Left ventricle myocardium inferior (tissue), 1 donor: ENCODE measurements around the gene NRP1. TPM values are rescaled to one million over a fixed set of nuclear protein-coding genes. Genes with fewer than 3 reads are reported as not detected.
"Not testable (repeated sequence)": the region's sequence is repeated elsewhere in the genome, so short reads cannot be mapped to it uniquely, and the experiment has no call there.

Experiments
- DNase-seq: peaks from one replicate; pipeline ENCODE4 v3.0.0-alpha.2; 2020
- H3K27ac ChIP-seq: fragments of 200-600 bp; replicated peaks from 2 replicates; pipeline ENCODE4 v1.8.0; 2021
- H3K27me3 ChIP-seq: fragments of 200-600 bp; 2 replicates; pipeline ENCODE4 v1.8.0; 2021; ENCODE audit warnings: low read depth
- H3K36me3 ChIP-seq: fragments of 200-600 bp; 2 replicates; pipeline ENCODE4 v1.8.0; 2021
- H3K4me1 ChIP-seq: fragments of 200-600 bp; 2 replicates; pipeline ENCODE4 v1.8.0; 2021
- H3K4me3 ChIP-seq: fragments of 200-600 bp; 2 replicates; pipeline ENCODE4 v1.8.0; 2021; ENCODE audit warnings: mild to moderate bottlenecking, moderate library complexity
- H3K9me3 ChIP-seq: fragments of 200-600 bp; replicated peaks from 2 replicates; pipeline ENCODE4 v1.8.0; 2021
- CTCF ChIP-seq: fragments of 200-600 bp; IDR thresholded peaks from 2 replicates; pipeline ENCODE4 v1.8.0; 2021; ENCODE audit warnings: antibody characterized with exemption, mild to moderate bottlenecking, borderline replicate concordance
- intact Hi-C: fragments of 100-400 bp; cut with micrococcal nuclease; formaldehyde crosslinking; loops from one replicate; pipeline ENCODE4 v1.11.0; 2022
- long read RNA-seq: library from polyadenylated mRNA; unstranded; transcript quantifications from one replicate; pipeline ENCODE4 v2.0.0, GENCODE V29; 2021
- total RNA-seq: library from RNA; stranded (reverse); fragmentation: NEBNext Ultra II Directional; extraction: Animal tissue kit (Norgen Biotek cat#: 25700); gene quantifications from one replicate; pipeline ENCODE4 v1.2.1, GENCODE V29; 2021
- donor health status: DM: no; HTN: yes; CAD: no; lungs with severe emphysema.

The NRP1 gene
- 168 TPM for total RNA-seq
- long read RNA-seq, full-length matches to known transcripts = 39 of 147 reads
- long read RNA-seq, partial matches to known transcripts = 67 of 147 reads
- long read RNA-seq, other reads (novel, unspliced or antisense) = 41 of 147 reads

GRCh38 chr10:33334153-33334804 lies at the start of gene NRP1:
Gene NRP1 (minus strand): TSS chr10:33334667. CDS start chr10:33334382, 285 bp downstream.
- intact Hi-C loops = loop anchor here (5.0 to 10.0 kb wide), 2 partner anchors 139 to 1303 kb away; no protein-coding TSS in a partner anchor
- Histone ChIP-seq H3K4me3 (peak within 1 kb of the TSS; percentile 82), H3K27me3 (no peaks in the 10 kb centered on the region), H3K27ac (peak within 1 kb of the TSS; percentile 99), H3K4me1 (peaks cover 82% of the 10 kb centered on the region), H3K36me3 (peaks cover 11% of the 10 kb centered on the region), H3K9me3 (no peaks in the 10 kb centered on the region)
- no peak for TF ChIP-seq CTCF
- peak; percentile 35 for DNase-seq

- intact Hi-C loops, H3K9me3 ChIP-seq, DNase-seq, H3K27ac ChIP-seq, H3K4me3 ChIP-seq, H3K36me3 ChIP-seq, H3K27me3 ChIP-seq: not testable (repeated sequence)
- H3K4me1 ChIP-seq = peaks cover 25% of the 10 kb centered on the region
These were observed 49.7 kb upstream of the NRP1 start for GRCh38 chr10:33384201-33384600.

DNA sequence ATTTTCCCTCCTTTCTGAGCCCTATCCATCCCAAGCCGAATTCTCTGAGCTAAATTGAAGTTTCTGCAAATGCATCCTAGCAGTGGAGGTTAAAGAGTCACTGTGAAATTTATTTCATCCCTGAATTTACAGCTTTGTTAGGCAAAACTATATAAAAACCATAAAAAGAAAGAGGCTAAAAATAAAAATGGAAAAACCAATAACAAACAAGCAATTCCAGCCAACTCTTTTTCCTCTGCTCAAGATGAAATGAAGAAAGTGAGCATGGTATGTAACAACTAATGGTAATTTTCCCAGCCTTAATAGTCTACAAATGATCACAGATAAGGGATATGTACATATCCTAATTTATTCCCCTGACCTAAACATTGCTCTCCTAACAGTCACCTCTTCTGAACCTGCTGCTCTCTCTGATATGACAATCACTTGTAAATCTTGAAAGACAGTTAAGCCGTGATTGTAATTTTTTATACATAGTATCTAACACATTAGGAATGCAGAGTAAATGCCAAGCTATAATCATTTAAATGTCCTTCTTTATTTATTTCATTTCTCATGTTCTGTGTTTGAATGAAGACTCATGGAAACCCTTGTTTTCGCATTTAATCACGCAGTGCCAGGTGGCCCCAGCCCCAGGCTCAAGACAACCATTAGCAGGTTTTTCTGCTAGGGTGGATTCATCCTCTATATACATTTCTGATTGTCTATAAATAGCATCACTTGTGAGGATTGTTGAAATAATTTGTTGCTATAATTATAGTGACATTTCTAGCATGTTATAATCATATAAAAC lies 48.6 kb upstream of the NRP1 start:
- intact Hi-C loops = no loop called here
- no peak for DNase-seq
- no peaks in the 10 kb centered on the region for H3K36me3 ChIP-seq
- H3K4me3 ChIP-seq = no peak overlapping the region
- no peaks in the 10 kb centered on the region for H3K9me3 ChIP-seq
- TF ChIP-seq CTCF = no peak
- no peaks in the 10 kb centered on the region for H3K27me3 ChIP-seq
- H3K4me1 ChIP-seq = peaks cover 25% of the 10 kb centered on the region
- no peak overlapping the region for H3K27ac ChIP-seq

DNA sequence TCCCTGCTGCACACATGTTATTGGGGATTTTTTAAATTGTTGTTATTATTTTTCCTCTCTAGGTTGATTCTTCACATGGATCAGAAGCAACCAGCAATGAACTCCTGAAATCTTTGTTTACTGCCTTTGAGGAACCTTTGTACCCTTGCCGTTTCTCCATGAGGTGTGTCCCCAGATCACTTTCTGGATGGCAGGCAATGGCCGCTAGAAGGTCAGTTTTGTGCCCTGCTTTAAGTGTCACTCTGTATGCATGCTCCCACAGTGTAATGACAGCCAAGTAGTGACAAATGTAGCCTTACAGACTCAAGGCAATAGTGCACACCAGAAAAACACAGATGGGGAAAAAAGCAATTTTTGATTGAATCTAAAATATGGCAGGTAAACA lies 47.7 kb upstream of the NRP1 start:
- H3K36me3 ChIP-seq = no peaks in the 10 kb centered on the region
- no peak overlapping the region for H3K27ac ChIP-seq
- no peaks in the 10 kb centered on the region for H3K9me3 ChIP-seq
- H3K27me3 ChIP-seq = no peaks in the 10 kb centered on the region
- DNase-seq = no peak
- peaks cover 25% of the 10 kb centered on the region for H3K4me1 ChIP-seq
- no peak for TF ChIP-seq CTCF
- intact Hi-C loops = no loop called here
- H3K4me3 ChIP-seq = no peak overlapping the region

DNA sequence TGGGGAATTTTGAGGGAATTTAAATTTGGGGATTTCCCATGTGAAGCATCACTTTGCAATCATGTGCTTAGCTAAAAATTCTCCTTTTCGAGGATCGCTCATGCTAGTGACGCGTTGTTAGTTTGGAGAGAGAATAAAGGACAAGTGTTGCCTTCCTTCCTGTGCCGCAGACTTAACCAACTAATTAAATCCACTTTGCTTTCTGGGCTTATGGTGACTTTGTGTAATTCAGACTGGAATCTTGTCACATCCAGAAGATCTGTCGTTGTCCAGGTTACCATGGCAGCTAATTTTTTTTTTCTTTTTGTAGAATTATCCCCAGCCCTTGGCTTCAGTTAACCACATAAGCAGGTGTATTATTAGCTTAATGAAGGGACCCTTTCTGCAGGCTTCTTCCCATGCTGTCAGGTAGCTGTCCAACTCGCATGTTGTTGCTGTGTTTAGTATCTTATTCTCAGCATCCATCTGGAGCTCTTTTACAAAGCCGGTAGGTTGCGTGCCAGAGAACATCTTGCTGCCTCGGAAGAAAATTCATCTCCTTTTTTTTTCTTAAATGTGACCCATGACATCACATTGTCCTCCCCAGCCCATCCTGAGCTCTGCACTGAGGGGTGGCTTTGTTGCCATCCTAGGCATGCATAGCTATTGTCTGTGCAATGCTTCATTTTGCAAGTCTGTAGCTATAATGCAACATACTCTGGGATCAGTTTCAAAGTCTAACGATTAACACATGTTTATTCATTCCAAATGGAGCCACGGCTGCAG lies 47.2 kb upstream of the NRP1 start:
- H3K27ac ChIP-seq = no peak overlapping the region
- H3K9me3 ChIP-seq = no peaks in the 10 kb centered on the region
- H3K4me1 ChIP-seq = peaks cover 25% of the 10 kb centered on the region
- intact Hi-C loops = no loop called here
- DNase-seq = no peak
- H3K4me3 ChIP-seq = no peak overlapping the region
- H3K27me3 ChIP-seq = no peaks in the 10 kb centered on the region
- no peak for TF ChIP-seq CTCF
- H3K36me3 ChIP-seq = no peaks in the 10 kb centered on the region
